Measurements from ENCODE around the gene ARL4D. TPM values are rescaled to one million over a fixed set of nuclear protein-coding genes. Genes with fewer than 3 reads are reported as not detected.

Gene ARL4D
- total and polyA plus RNA-seq, 2 of the 8 experiments (the other 6 are each of a cell fraction or from before 2014, with no cell fraction given) = 8.4 to 9.2 TPM

DNA sequence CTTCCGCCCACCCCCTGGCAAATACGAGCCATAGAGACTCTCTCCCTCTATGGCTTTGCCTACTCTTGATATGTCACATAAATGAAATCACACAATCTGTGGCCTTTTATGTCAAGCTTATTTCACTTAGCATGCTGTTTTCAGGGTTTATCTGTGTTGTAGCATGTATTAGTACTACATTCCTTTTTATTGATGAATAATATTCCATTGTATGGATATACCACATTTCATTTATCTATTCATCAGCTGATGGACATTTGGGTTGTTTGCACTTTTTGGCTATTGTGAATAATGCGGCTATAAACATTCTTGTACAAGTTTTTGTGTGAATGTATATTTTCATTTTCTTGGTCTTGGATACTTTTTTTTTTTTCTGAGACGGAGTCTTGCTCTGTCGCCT, 48.0 kb downstream of the ARL4D start:
- H3K23ac ChIP-seq (ENCODE audit: insufficient read length) = no peak overlapping the region
- H3K23me2 ChIP-seq (ENCODE audit: low read depth, low read length) = no peaks in the 10 kb centered on the region
- no peaks in the 10 kb centered on the region for H3K4me1 ChIP-seq (replicated peaks in 1 of 4; ENCODE audit: control insufficient read depth in 3 of 4, insufficient read depth in 4 of 4, low read length in 3 of 4)
- H3K79me2 ChIP-seq (ENCODE audit: control insufficient read depth in 1 of 2, insufficient read depth in 2 of 2, low read length in 2 of 2) = no peaks in the 10 kb centered on the region
- no peak overlapping the region for H2AFZ ChIP-seq (ENCODE audit: low read length)
- no peak overlapping the region for H2AK5ac ChIP-seq (ENCODE audit: low read depth, low read length)
- POLR2A ChIA-PET (ENCODE audit: partially characterized antibody) = interaction anchor here (0.9 kb wide), 1 partner anchor 48 kb away, joined by 3 read pairs; no protein-coding TSS in a partner anchor
- H2BK20ac ChIP-seq (ENCODE audit: low read length) = no peak overlapping the region
- H3K27ac ChIP-seq (ENCODE audit: low read depth, low read length) = no peak overlapping the region
- no peaks in the 10 kb centered on the region for H3K79me1 ChIP-seq (ENCODE audit: low read depth, low read length)
- H4K91ac ChIP-seq (replicated peaks; ENCODE audit: insufficient read length, low read length) = no peak overlapping the region
- no peak overlapping the region for H3K18ac ChIP-seq (ENCODE audit: extremely low read depth, low read length)
- no peak overlapping the region for H4K5ac ChIP-seq (ENCODE audit: insufficient read length, low read depth, low read length)
- H3K4ac ChIP-seq (replicated peaks; ENCODE audit: insufficient read length, low read depth, low read length) = no peak overlapping the region
- no peak overlapping the region for H2BK12ac ChIP-seq (ENCODE audit: low read depth, low read length)
- no peaks in the 10 kb centered on the region for H3K36me3 ChIP-seq (ENCODE audit: control insufficient read depth in 2 of 4, insufficient read depth in 4 of 4, low read length in 3 of 4)
- no peak overlapping the region for H3K14ac ChIP-seq (ENCODE audit: insufficient read length)
- H3K4me3 ChIP-seq (ENCODE audit: extremely low read depth in 1 of 4, insufficient read depth in 2 of 4, low read depth in 3 of 4, low read length in 4 of 4) = no peak overlapping the region
- H3K9ac ChIP-seq (replicated peaks in 1 of 4; ENCODE audit: extremely low read depth in 1 of 4, low read depth in 3 of 4, low read length in 3 of 4) = no peak overlapping the region
- H4K8ac ChIP-seq (ENCODE audit: extremely low read depth, insufficient read depth, low read length) = no peak overlapping the region
- H3K56ac ChIP-seq (replicated peaks; ENCODE audit: insufficient read length, low read depth, low read length) = no peak overlapping the region
- H4K20me1 ChIP-seq (replicated peaks in 1 of 2; ENCODE audit: control insufficient read depth in 1 of 2, insufficient read depth in 2 of 2, low read length in 2 of 2) = no peaks in the 10 kb centered on the region
- H3K27me3 ChIP-seq (replicated peaks in 1 of 4; ENCODE audit: control insufficient read depth in 3 of 4, extremely low read depth in 1 of 4, insufficient read depth in 3 of 4, low read length in 3 of 4) = no peaks in the 10 kb centered on the region
- H3K9me3 ChIP-seq (ENCODE audit: insufficient read depth in 2 of 2, low read depth in 1 of 2, low read length in 1 of 2) = peaks cover 0 to 9% of the 10 kb centered on the region in 2 experiments; a peak in 2 of 4 replicates
- FAIRE-seq (no peak), DNase-seq (ENCODE audit: low read depth in 1 of 2, low spot score in 2 of 2) (no peak)
- no peak overlapping the region for H2BK15ac ChIP-seq (ENCODE audit: low read length)
- H2BK120ac ChIP-seq (replicated peaks; ENCODE audit: low read depth, low read length) = no peak overlapping the region
- H2BK5ac ChIP-seq (ENCODE audit: low read depth, low read length) = no peak overlapping the region
- TF ChIP-seq ZNF274 (IDR thresholded peaks at IDR 0.05; ENCODE audit: borderline replicate concordance, extremely low read depth, low read length) (no peak), SIX5 (IDR thresholded peaks at IDR 0.05; ENCODE audit: low read depth, low read length) (no peak), MAFK (IDR thresholded peaks at IDR 0.05; ENCODE audit: low read depth, low read length) (no peak), CHD1 (IDR thresholded peaks at IDR 0.05; ENCODE audit: low read depth, low read length) (no peak), SIRT6 (IDR thresholded peaks at IDR 0.05; ENCODE audit: low read length) (no peak)
- H3K4me2 ChIP-seq (ENCODE audit: insufficient read depth in 1 of 2, low read depth in 2 of 2, low read length in 2 of 2) = no peak overlapping the region
- 82% methylated on average over 5 of the region's 5 CpGs; no CpG with 5 or more reads in 1 of the 2 experiments for WGBS, 2 experiments (ENCODE audit: extremely low coverage in 1 of 2, insufficient coverage in 1 of 2, insufficient read length in 1 of 2, insufficient replicate concordance in 2 of 2, low coverage in 1 of 2, low lambda C conversion rate in 2 of 2, missing lambda C conversion rate in 1 of 2)
- CTCF ChIA-PET (ENCODE audit: partially characterized antibody) = interaction anchor here (0.6 to 2.8 kb wide), 4 partner anchors 9 to 53 kb away, joined by 3 to 8 read pairs (median 5); partner anchors contain the start of gene DHX8
